ENCODE results near the gene VPS26C. TPM values are rescaled to one million over a fixed set of nuclear protein-coding genes. Genes with fewer than 3 reads are reported as not detected.

The VPS26C gene
- total and polyA plus RNA-seq, 10 of the 15 experiments (the other 5 are each of a cell fraction or from before 2014, with no cell fraction given), result 32.5 to 65.1 (median 48.0) TPM

DNA sequence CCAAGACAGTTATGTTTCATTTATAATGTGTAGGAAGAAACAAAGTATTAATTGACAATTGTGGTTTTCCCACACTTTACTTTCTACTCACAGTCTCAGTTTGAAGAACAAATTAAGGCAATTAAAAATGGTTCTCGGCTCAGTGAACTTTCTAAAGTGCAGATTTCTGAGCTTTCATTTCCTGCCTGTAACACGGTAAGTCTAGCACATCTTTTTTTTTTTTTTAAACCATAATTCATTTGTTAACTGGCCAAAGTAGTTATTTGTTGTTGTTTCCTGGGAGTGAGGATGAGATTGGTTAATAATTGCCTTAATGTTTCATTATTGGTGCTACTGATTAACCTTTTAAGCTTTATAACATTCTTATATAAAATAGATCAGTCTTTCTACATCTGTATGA, 75.1 kb downstream of the VPS26C start:
- TF ChIP-seq, protein P1, sequence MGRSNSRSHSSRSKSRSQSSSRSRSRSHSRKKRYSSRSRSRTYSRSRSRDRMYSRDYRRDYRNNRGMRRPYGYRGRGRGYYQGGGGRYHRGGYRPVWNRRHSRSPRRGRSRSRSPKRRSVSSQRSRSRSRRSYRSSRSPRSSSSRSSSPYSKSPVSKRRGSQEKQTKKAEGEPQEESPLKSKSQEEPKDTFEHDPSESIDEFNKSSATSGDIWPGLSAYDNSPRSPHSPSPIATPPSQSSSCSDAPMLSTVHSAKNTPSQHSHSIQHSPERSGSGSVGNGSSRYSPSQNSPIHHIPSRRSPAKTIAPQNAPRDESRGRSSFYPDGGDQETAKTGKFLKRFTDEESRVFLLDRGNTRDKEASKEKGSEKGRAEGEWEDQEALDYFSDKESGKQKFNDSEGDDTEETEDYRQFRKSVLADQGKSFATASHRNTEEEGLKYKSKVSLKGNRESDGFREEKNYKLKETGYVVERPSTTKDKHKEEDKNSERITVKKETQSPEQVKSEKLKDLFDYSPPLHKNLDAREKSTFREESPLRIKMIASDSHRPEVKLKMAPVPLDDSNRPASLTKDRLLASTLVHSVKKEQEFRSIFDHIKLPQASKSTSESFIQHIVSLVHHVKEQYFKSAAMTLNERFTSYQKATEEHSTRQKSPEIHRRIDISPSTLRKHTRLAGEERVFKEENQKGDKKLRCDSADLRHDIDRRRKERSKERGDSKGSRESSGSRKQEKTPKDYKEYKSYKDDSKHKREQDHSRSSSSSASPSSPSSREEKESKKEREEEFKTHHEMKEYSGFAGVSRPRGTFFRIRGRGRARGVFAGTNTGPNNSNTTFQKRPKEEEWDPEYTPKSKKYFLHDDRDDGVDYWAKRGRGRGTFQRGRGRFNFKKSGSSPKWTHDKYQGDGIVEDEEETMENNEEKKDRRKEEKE (IDR thresholded peaks at IDR 0.05), result no peak
- TF ChIP-seq, protein P2, sequence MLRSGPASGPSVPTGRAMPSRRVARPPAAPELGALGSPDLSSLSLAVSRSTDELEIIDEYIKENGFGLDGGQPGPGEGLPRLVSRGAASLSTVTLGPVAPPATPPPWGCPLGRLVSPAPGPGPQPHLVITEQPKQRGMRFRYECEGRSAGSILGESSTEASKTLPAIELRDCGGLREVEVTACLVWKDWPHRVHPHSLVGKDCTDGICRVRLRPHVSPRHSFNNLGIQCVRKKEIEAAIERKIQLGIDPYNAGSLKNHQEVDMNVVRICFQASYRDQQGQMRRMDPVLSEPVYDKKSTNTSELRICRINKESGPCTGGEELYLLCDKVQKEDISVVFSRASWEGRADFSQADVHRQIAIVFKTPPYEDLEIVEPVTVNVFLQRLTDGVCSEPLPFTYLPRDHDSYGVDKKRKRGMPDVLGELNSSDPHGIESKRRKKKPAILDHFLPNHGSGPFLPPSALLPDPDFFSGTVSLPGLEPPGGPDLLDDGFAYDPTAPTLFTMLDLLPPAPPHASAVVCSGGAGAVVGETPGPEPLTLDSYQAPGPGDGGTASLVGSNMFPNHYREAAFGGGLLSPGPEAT (IDR thresholded peaks at IDR 0.05; ENCODE audit: low read depth), result 0 out of 2 replicates have a peak, but pooled peaks have one; percentile 48
- TF ChIP-seq, protein P3, sequence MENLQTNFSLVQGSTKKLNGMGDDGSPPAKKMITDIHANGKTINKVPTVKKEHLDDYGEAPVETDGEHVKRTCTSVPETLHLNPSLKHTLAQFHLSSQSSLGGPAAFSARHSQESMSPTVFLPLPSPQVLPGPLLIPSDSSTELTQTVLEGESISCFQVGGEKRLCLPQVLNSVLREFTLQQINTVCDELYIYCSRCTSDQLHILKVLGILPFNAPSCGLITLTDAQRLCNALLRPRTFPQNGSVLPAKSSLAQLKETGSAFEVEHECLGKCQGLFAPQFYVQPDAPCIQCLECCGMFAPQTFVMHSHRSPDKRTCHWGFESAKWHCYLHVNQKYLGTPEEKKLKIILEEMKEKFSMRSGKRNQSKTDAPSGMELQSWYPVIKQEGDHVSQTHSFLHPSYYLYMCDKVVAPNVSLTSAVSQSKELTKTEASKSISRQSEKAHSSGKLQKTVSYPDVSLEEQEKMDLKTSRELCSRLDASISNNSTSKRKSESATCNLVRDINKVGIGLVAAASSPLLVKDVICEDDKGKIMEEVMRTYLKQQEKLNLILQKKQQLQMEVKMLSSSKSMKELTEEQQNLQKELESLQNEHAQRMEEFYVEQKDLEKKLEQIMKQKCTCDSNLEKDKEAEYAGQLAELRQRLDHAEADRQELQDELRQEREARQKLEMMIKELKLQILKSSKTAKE (IDR thresholded peaks at IDR 0.05; ENCODE audit: low read depth, poor library complexity, severe bottlenecking), result peak; percentile 97
- 0 out of 2 replicates have a peak, but pooled peaks have one; percentile 30 for TF ChIP-seq ZNF24 (IDR thresholded peaks at IDR 0.05)
- no peak for TF ChIP-seq SREBF1 (IDR thresholded peaks at IDR 0.05; ENCODE audit: low read length)
- TF ChIP-seq ZNF384 (IDR thresholded peaks at IDR 0.05; ENCODE audit: borderline replicate concordance, low read depth, low read length), result peak; percentile 64
- TF ChIP-seq EGR1 (IDR thresholded peaks at IDR 0.05; ENCODE audit: borderline replicate concordance in 1 of 2, low read depth in 2 of 2, low read length in 2 of 2), result no peak
- peak; percentile 41 to 46; a peak in 2 of 4 replicates for TF ChIP-seq IKZF2 (IDR thresholded peaks at IDR 0.05)
- TF ChIP-seq MTA2 (IDR thresholded peaks at IDR 0.05; ENCODE audit: low read depth), result peak; percentile 99
- no peak for TF ChIP-seq POLR2AphosphoS5 (IDR thresholded peaks at IDR 0.05; ENCODE audit: low read length)
- no peak for TF ChIP-seq NFIC (IDR thresholded peaks at IDR 0.05; ENCODE audit: low read depth, low read length)
- TF ChIP-seq EZH2 (IDR thresholded peaks at IDR 0.05; ENCODE audit: borderline replicate concordance, control insufficient read depth, low read depth, low read length), result no peak
- no peak for TF ChIP-seq KDM1A (IDR thresholded peaks at IDR 0.05; ENCODE audit: borderline replicate concordance)
- no peak for TF ChIP-seq POLR2A (IDR thresholded peaks at IDR 0.05; ENCODE audit: low read depth, low read length)
- no peak for TF ChIP-seq NBN (IDR thresholded peaks at IDR 0.05)
- TF ChIP-seq MEF2B (IDR thresholded peaks at IDR 0.05; ENCODE audit: partially characterized antibody, poor library complexity, severe bottlenecking), result peak; percentile 14
- peak; percentile 44; the same call in 1 of the 2 replicates for TF ChIP-seq ATF7 (IDR thresholded peaks at IDR 0.05; ENCODE audit: low read depth)
- TF ChIP-seq BMI1 (IDR thresholded peaks at IDR 0.05; ENCODE audit: borderline replicate concordance), result peak; percentile 72; the same call in 1 of the 2 replicates
- H4K20me1 ChIP-seq (ENCODE audit: control insufficient read depth, insufficient read depth), result no peaks in the 10 kb centered on the region
- H3K9me3 ChIP-seq (replicated peaks; ENCODE audit: control insufficient read depth, insufficient read depth, low read length), result no peaks in the 10 kb centered on the region
- ChIA-PET SMC1A (ENCODE audit: uncharacterized antibody, unreplicated experiment) (interaction anchor here (1.5 kb wide), 1 partner anchor 16 kb away, joined by 5 read pairs; no protein-coding TSS in a partner anchor), CTCF (no interaction called here), RAD21 (ENCODE audit: unreplicated experiment) (interaction anchor here (1.0 to 1.1 kb wide), 3 partner anchors 16 to 33 kb away, joined by 3 to 7 read pairs (median 3); no protein-coding TSS in a partner anchor), POLR2A (interaction anchor here (1.2 to 1.3 kb wide), 2 partner anchors 13 to 16 kb away, joined by 4 to 12 read pairs; no protein-coding TSS in a partner anchor)
- no peak overlapping the region for H3K9ac ChIP-seq (ENCODE audit: control insufficient read depth, insufficient read depth, low read length)
- no peaks in the 10 kb centered on the region for H3K79me2 ChIP-seq (ENCODE audit: control insufficient read depth, insufficient read depth, low read length)
- DNase-seq (ENCODE audit: low read depth, low spot score) (no peak), FAIRE-seq (peak; percentile 54), ATAC-seq (peak; percentile 61)
- intact Hi-C loops (cut with micrococcal nuclease; ENCODE audit: unreplicated experiment) (no loop called here), in situ Hi-C loops (cut with MboI) (no loop called here)
- H3K4me1 ChIP-seq (ENCODE audit: control insufficient read depth, insufficient read depth, low read length), result no peaks in the 10 kb centered on the region
- no peaks in the 10 kb centered on the region for H3K27me3 ChIP-seq (replicated peaks in 1 of 2; ENCODE audit: control insufficient read depth in 2 of 2, insufficient read depth in 2 of 2, low read length in 1 of 2)
- no peak overlapping the region for H3K4me2 ChIP-seq (ENCODE audit: control insufficient read depth, insufficient read depth)
- H2AFZ ChIP-seq (ENCODE audit: control insufficient read depth, low read depth, low read length), result no peak overlapping the region
- no peak overlapping the region for H3K27ac ChIP-seq (ENCODE audit: control insufficient read depth, insufficient read depth)
- H3K4me3 ChIP-seq, result no peak overlapping the region
- 44% methylated on average over 2 of the region's 2 CpGs for WGBS (ENCODE audit: insufficient coverage, insufficient replicate concordance, low lambda C conversion rate, missing lambda C conversion rate)
- BruUV-seq (replicated peaks), result no TSS peak
- peaks cover 2 to 5% of the 10 kb centered on the region in 2 experiments for H3K36me3 ChIP-seq (ENCODE audit: control insufficient read depth in 2 of 2, insufficient read depth in 2 of 2, low read length in 1 of 2)
